CD8-positive, alpha-beta memory T cell (primary cell): ENCODE measurements around the gene CXCR4. TPM values are rescaled to one million over a fixed set of nuclear protein-coding genes. Genes with fewer than 3 reads are reported as not detected.
A peak's percentile ranks its signal among the peaks of the same experiment; 100 is the strongest.

ENCODE experiments used
- CTCF ChIA-PET: fragments of 350-600 bp; sonication (Branson Sonifier 250); formaldehyde crosslinking; loops from one replicate; lab custom pipeline; 2021; ENCODE audit warnings: antibody characterized with exemption; lab: Charles Lee
- POLR2A ChIA-PET: fragments of 350-600 bp; sonication (Branson Sonifier 250); formaldehyde crosslinking; loops from one replicate; lab custom pipeline; 2021; ENCODE audit warnings: antibody characterized with exemption; lab: Charles Lee
- DNase-seq, 5 donors: peaks; one replicate each; pipeline versions ENCODE4 v3.0.0 to v3.0.0-alpha.2; 2020 to 2022; ENCODE audit warnings: mixed read lengths in 1 of 5
- H3K27ac ChIP-seq: one replicate; pipeline ENCODE4 v1.7.0; 2013; ENCODE audit warnings: low read depth, mild to moderate bottlenecking, low read length, moderate library complexity
- H3K27me3 ChIP-seq: 2 replicates; pipeline ENCODE4 v1.7.0; 2013; ENCODE audit warnings: low read length, mild to moderate bottlenecking; ENCODE audit not compliant: insufficient read depth, poor library complexity, severe bottlenecking
- H3K36me3 ChIP-seq: 2 replicates; pipeline ENCODE4 v1.7.0; 2013; ENCODE audit warnings: mild to moderate bottlenecking, low read length, moderate library complexity; ENCODE audit not compliant: insufficient read depth
- H3K4me1 ChIP-seq: 2 replicates; pipeline ENCODE4 v1.7.0; 2013; ENCODE audit warnings: mild to moderate bottlenecking, low read length, moderate library complexity; ENCODE audit not compliant: insufficient read depth
- H3K4me3 ChIP-seq: 2 replicates; pipeline ENCODE4 v1.7.0; 2013; ENCODE audit warnings: mild to moderate bottlenecking, low read length
- H3K9me3 ChIP-seq: 2 replicates; pipeline ENCODE4 v1.7.0; 2013; ENCODE audit warnings: mild to moderate bottlenecking, low read length
- H3K27ac Mint-ChIP-seq, 8 donors: one replicate each; pipeline ENCODE4 v1.8.0; 2020 to 2021; ENCODE audit warnings: mixed read lengths in 8 of 8, mild to moderate bottlenecking in 6 of 8, inconsistent platforms in 3 of 8, moderate library complexity in 3 of 8
- H3K27me3 Mint-ChIP-seq, 2 donors: one replicate each; pipeline ENCODE4 v1.8.0; 2020 to 2021; ENCODE audit warnings: mixed read lengths in 2 of 2, mild to moderate bottlenecking in 1 of 2, moderate library complexity in 1 of 2
- H3K36me3 Mint-ChIP-seq, 3 donors: one replicate each; pipeline ENCODE4 v1.8.0; 2020 to 2021; ENCODE audit warnings: mixed read lengths in 3 of 3, inconsistent platforms in 1 of 3, mild to moderate bottlenecking in 1 of 3
- H3K4me1 Mint-ChIP-seq, 3 donors: one replicate each; pipeline ENCODE4 v1.8.0; 2020 to 2021; ENCODE audit warnings: mixed read lengths in 3 of 3, inconsistent platforms in 1 of 3, mild to moderate bottlenecking in 1 of 3
- H3K4me3 Mint-ChIP-seq, 7 donors: one replicate each; pipeline ENCODE4 v1.8.0; 2020 to 2021; ENCODE audit warnings: mixed read lengths in 7 of 7, mild to moderate bottlenecking in 6 of 7, moderate library complexity in 4 of 7, inconsistent platforms in 2 of 7
- H3K9me3 Mint-ChIP-seq, 5 donors: one replicate each; pipeline ENCODE4 v1.8.0; 2020 to 2022; ENCODE audit warnings: mixed read lengths in 5 of 5, mild to moderate bottlenecking in 3 of 5, moderate library complexity in 2 of 5, inconsistent platforms in 1 of 5
- polyA plus RNA-seq: library from polyadenylated mRNA; unstranded; fragments of 300-500 nt; fragmentation: Illumina TruSeq; gene quantifications from one replicate; pipeline ENCODE4 v1.2.3, GENCODE V29; 2021
- total RNA-seq, 2 experiments: library from RNA; stranded (reverse); gene quantifications; one replicate each; pipeline ENCODE4 v1.2.3, GENCODE V29; 2021

Gene CXCR4
- total and polyA plus RNA-seq, 3 experiments from 2014 or later: 102 to 569 (median 106) TPM

DNA sequence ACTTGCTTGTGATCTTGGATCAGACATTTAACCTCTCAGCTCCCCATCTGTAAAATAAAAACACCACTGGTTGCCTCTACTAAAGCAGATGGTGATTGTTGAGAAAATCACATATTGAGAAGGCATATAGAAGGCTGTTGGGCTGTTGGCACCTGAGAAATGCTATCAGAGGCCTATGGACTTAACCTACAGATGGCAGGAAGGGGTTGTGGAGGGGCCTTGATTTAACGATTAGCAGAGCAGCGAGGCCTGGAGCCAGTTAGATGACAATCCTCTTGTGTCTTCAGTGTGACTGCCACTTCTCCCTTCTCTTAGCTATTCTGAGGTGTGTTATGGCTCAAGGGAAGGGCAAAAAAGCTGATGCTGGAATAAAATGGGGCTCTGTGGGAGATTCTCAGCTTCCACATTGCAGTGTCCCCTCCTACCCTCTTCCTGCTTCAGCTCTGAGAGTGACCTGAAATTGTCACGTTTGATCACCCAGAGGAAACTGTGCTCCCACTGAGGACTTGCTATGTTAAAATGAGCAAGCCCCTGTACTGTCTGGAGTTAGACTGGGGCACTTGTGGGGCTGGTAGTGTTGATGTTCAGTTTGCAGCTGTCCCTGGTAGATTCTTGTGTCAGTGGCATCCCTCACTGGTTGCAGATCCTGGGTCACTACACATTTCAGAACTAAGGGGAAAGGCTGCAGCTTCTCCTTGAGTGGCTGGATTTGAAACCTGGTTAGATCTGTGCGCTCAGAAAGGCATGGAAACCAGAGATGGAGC, 31.5 kb downstream of the CXCR4 start:
- H3K4me1 ChIP-seq: no peaks in the 10 kb centered on the region
- ChIA-PET CTCF (no interaction called here), POLR2A (no interaction called here)

GRCh38 chr2:136085453-136086209, 32.3 kb downstream of the CXCR4 start:
- Mint-ChIP-seq H3K4me1 (peaks cover 0 to 8% (median 0%) of the 10 kb centered on the region in 3 donors), H3K36me3 (no peaks in the 10 kb centered on the region), H3K27me3 (no peaks in the 10 kb centered on the region), H3K4me3 (no peak overlapping the region), H3K9me3 (no peaks in the 10 kb centered on the region), H3K27ac (no peak overlapping the region)
- Histone ChIP-seq H3K4me1 (no peaks in the 10 kb centered on the region), H3K27ac (no peak overlapping the region), H3K27me3 (no peaks in the 10 kb centered on the region), H3K4me3 (no peak overlapping the region), H3K9me3 (no peaks in the 10 kb centered on the region), H3K36me3 (no peaks in the 10 kb centered on the region)
- DNase-seq: no peak
- ChIA-PET CTCF (no interaction called here), POLR2A (no interaction called here)

More for the DNA sequence above, 31.5 kb downstream of the CXCR4 start:
- Histone ChIP-seq H3K27me3 (no peaks in the 10 kb centered on the region), H3K36me3 (no peaks in the 10 kb centered on the region), H3K9me3 (no peaks in the 10 kb centered on the region), H3K27ac (no peak overlapping the region), H3K4me3 (no peak overlapping the region)
- Mint-ChIP-seq H3K9me3 (no peaks in the 10 kb centered on the region), H3K4me1 (peaks cover 0 to 8% (median 2%) of the 10 kb centered on the region in 3 donors), H3K27me3 (no peaks in the 10 kb centered on the region), H3K4me3 (no peak overlapping the region), H3K36me3 (no peaks in the 10 kb centered on the region), H3K27ac (peak overlapping the region in 5 of 8 donors; percentile 14 to 63 (median 43))
- DNase-seq: no peak

GRCh38 chr2:136081582-136082210, 36.3 kb downstream of the CXCR4 start:
- ChIA-PET POLR2A (no interaction called here), CTCF (interaction anchor here (1.4 kb wide), 1 partner anchor 25 kb away, joined by 3 read pairs; no protein-coding TSS in a partner anchor)
- Histone ChIP-seq H3K9me3 (no peaks in the 10 kb centered on the region), H3K36me3 (no peaks in the 10 kb centered on the region), H3K4me3 (no peak overlapping the region), H3K4me1 (no peaks in the 10 kb centered on the region), H3K27me3 (no peaks in the 10 kb centered on the region), H3K27ac (no peak overlapping the region)
- H3K4me1 Mint-ChIP-seq: peaks cover 7 to 10% (median 9%) of the 10 kb centered on the region in 3 donors
- H3K27ac Mint-ChIP-seq: peak overlapping the region in 5 of 8 donors; percentile 31 to 94 (median 48)
- H3K27me3 Mint-ChIP-seq: no peaks in the 10 kb centered on the region
- H3K9me3 Mint-ChIP-seq: peaks cover 0 to 3% (median 0%) of the 10 kb centered on the region in 5 donors
- DNase-seq: no peak
- no peak overlapping the region for H3K4me3 Mint-ChIP-seq
- peaks cover 0 to 9% (median 0%) of the 10 kb centered on the region in 3 donors for H3K36me3 Mint-ChIP-seq

DNA sequence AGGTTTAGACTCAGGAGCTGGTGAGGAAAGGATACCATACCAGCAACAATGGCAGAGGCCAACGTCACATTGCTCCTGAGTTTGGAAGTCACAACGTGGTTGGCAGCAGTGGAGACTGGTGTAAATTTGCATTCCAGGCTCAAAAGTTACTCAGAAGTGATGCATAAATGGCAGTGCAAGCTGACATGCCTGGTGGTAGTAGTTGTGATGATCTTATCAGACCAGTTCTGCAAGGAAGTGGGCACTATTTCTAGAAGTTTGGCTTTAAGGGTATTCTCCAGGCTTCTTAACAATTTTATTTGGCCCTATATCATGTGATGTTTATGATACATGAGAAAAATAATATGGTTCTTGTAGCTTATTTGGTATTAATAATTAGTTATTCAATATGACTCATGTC, 37.8 kb downstream of the CXCR4 start:
- H3K4me1 ChIP-seq: no peaks in the 10 kb centered on the region
- ChIA-PET CTCF (no interaction called here), POLR2A (no interaction called here)
- peak overlapping the region in 1 of 7 donors; percentile 25 for H3K4me3 Mint-ChIP-seq
- peaks cover 7 to 10% (median 9%) of the 10 kb centered on the region in 3 donors for H3K4me1 Mint-ChIP-seq
- H3K4me3 ChIP-seq: no peak overlapping the region
- H3K27ac Mint-ChIP-seq: peak overlapping the region in 2 of 8 donors; percentile 35 to 50
- no peaks in the 10 kb centered on the region for H3K27me3 Mint-ChIP-seq
- peaks cover 0 to 9% (median 0%) of the 10 kb centered on the region in 3 donors for H3K36me3 Mint-ChIP-seq
- peaks cover 0 to 3% (median 0%) of the 10 kb centered on the region in 5 donors for H3K9me3 Mint-ChIP-seq
- no peaks in the 10 kb centered on the region for H3K36me3 ChIP-seq
- peak in 1 of 5 donors; percentile 7 for DNase-seq
- H3K9me3 ChIP-seq: no peaks in the 10 kb centered on the region
- no peaks in the 10 kb centered on the region for H3K27me3 ChIP-seq
- H3K27ac ChIP-seq: no peak overlapping the region

DNA sequence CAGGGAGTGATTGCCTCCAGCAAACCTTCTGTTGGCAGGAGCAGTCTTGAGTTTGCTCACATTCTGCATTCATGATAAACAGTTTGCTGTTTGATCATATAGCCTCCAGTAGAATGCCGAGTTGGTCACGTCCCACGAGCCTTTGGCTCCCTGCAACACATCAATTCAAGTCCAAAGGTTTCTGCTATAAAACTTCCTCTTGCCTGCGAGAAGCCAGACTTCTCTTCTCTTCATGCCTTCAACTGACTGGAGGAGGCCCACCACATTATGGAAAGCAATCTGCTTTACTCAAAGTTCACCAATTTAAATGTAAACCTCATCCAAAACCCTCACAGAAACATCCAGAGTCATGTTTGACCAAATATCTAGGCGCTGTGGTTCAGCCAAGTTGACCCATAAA, 40.8 kb downstream of the CXCR4 start:
- no peaks in the 10 kb centered on the region for H3K27me3 Mint-ChIP-seq
- Histone ChIP-seq H3K4me1 (no peaks in the 10 kb centered on the region), H3K27ac (no peak overlapping the region), H3K27me3 (no peaks in the 10 kb centered on the region), H3K4me3 (no peak overlapping the region), H3K9me3 (no peaks in the 10 kb centered on the region), H3K36me3 (no peaks in the 10 kb centered on the region)
- no peak overlapping the region for H3K27ac Mint-ChIP-seq
- H3K36me3 Mint-ChIP-seq: peaks cover 0 to 20% (median 0%) of the 10 kb centered on the region in 3 donors
- CTCF ChIA-PET: no interaction called here
- H3K9me3 Mint-ChIP-seq: peaks cover 0 to 9% (median 0%) of the 10 kb centered on the region in 5 donors
- H3K4me3 Mint-ChIP-seq: no peak overlapping the region
- POLR2A ChIA-PET: no interaction called here
- H3K4me1 Mint-ChIP-seq: peaks cover 7 to 10% (median 9%) of the 10 kb centered on the region in 3 donors
- no peak for DNase-seq

- peaks cover 2 to 13% (median 7%) of the 10 kb centered on the region in 5 donors for H3K9me3 Mint-ChIP-seq
- Histone ChIP-seq H3K4me3 (no peak overlapping the region), H3K9me3 (no peaks in the 10 kb centered on the region), H3K4me1 (no peaks in the 10 kb centered on the region), H3K27ac (no peak overlapping the region), H3K27me3 (no peaks in the 10 kb centered on the region), H3K36me3 (no peaks in the 10 kb centered on the region)
- no peak for DNase-seq
- no peak overlapping the region for H3K4me3 Mint-ChIP-seq
- H3K27ac Mint-ChIP-seq: no peak overlapping the region
- peaks cover 0 to 20% (median 3%) of the 10 kb centered on the region in 3 donors for H3K36me3 Mint-ChIP-seq
- H3K4me1 Mint-ChIP-seq: peaks cover 7 to 9% (median 8%) of the 10 kb centered on the region in 3 donors
- CTCF ChIA-PET: no interaction called here
- H3K27me3 Mint-ChIP-seq: no peaks in the 10 kb centered on the region
- POLR2A ChIA-PET: no interaction called here
These were observed 42.5 kb downstream of the CXCR4 start for GRCh38 chr2:136075476-136075875.

DNA sequence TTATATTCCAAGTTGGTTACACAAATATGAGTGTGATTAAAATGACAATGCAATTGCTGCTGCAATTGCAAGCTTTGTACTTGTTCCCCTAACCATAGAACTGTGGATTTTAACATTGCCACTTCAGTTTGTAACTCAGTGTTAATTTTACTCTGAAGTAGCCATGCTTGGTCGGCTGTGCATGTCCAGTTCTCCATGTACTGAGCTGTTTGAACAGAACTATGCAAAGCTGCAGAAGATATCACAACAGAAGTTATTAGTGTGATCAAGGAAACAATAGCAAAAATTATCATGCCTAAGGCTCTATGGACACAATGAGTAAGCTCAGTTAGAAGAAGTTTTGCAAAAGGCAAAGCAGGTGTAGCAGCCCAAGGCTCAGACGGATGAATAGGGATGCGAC, 45.3 kb downstream of the CXCR4 start:
- Mint-ChIP-seq H3K9me3 (peaks cover 2 to 13% (median 7%) of the 10 kb centered on the region in 5 donors), H3K4me3 (no peak overlapping the region), H3K36me3 (peaks cover 0 to 11% (median 3%) of the 10 kb centered on the region in 3 donors), H3K27me3 (no peaks in the 10 kb centered on the region), H3K27ac (no peak overlapping the region), H3K4me1 (peaks cover 8 to 16% (median 15%) of the 10 kb centered on the region in 3 donors)
- peaks cover 14% of the 10 kb centered on the region for H3K4me1 ChIP-seq
- H3K9me3 ChIP-seq: no peaks in the 10 kb centered on the region
- ChIA-PET CTCF (no interaction called here), POLR2A (no interaction called here)
- H3K27ac ChIP-seq: no peak overlapping the region
- DNase-seq: no peak
- H3K4me3 ChIP-seq: no peak overlapping the region
- H3K36me3 ChIP-seq: no peaks in the 10 kb centered on the region
- H3K27me3 ChIP-seq: no peaks in the 10 kb centered on the region
